K562 (cell line): ENCODE results near the gene CCP110. TPM values are rescaled to one million over a fixed set of nuclear protein-coding genes. Genes with fewer than 3 reads are reported as not detected.

Source experiments
- MGA ChIP-seq: fragments of 450-650 bp; IDR thresholded peaks from 2 replicates; pipeline ENCODE4 v1.6.1; 2016; ENCODE audit warnings: mild to moderate bottlenecking, moderate library complexity
- polyA plus RNA-seq, 8 experiments: library from polyadenylated mRNA; depleted of rRNA in 4 of 8; stranded (reverse) in 5 of 8; unstranded in 3 of 8; fragments of >200 nt; fragmentation: Nextera tagmentation in 2 of 8; fragmentation: Illumina TruSeq in 1 of 8; extraction: Ambion mirVana in 2 of 8; extraction: Trizol in 1 of 8; gene quantifications; 2 replicates each; pipeline versions ENCODE4 v1.2.1 to v1.2.3, GENCODE V29; 2011 to 2014; ENCODE audit warnings: inconsistent platforms in 1 of 8, missing spikeins in 1 of 8
- total RNA-seq, 7 experiments: library from RNA; depleted of rRNA in 6 of 7; stranded (reverse); fragments of >200 nt in 6 of 7; fragmentation: Illumina TruSeq in 2 of 7; extraction: Trizol in 2 of 7; gene quantifications; 2 replicates each; pipeline versions ENCODE4 v1.2.1 to v1.2.3, GENCODE V29; 2011 to 2021; ENCODE audit warnings: low replicate concordance in 1 of 7

The CCP110 gene
- total and polyA plus RNA-seq, 9 of the 15 experiments (the other 6 are each of a cell fraction or from before 2014, with no cell fraction given), result 3.5 to 16.1 (median 12.1) TPM

- 0 out of 2 replicates have a peak, but pooled peaks have one; percentile 24 for TF ChIP-seq MGA
Measured at GRCh38 chr16:19481296-19481695, 42.4 kb upstream of the CCP110 start (continued).
